ENCODE measurements around the gene BAHCC1.

DNA sequence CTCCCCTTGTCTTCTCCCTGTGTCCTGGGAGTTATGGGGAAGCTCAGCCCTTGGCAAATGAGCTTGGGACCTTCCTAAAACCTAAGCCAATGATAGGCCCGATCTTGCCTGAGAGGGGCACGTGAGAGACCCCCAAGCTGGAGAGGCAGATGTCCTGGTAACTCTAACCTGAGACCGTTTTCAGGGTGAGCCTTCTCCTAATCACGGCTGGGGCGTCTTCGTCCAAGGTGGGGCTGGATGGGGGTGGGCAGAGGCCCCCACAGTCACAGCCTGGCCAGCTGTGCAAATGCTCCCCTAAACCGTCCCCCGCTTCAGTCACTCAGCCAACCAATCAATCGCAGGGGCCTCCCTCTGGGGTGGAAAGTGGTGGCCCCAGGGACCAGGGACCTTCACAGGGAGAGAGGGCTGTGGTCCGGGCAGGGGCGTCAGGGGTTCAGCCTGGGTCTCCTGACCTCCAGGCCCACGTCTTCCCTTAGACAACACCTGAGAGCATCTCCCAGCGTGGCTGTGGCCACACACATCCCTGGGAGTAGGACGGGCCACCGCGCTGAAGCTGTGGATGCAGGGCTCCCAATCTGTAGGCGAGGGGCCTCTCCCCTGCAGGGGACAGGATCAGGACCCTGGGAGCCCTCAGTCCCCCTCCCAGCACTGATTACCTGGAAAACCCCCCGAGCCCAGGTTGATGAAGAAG, 86.7 kb downstream of the BAHCC1 start:
- TF ChIP-seq, protein P1, sequence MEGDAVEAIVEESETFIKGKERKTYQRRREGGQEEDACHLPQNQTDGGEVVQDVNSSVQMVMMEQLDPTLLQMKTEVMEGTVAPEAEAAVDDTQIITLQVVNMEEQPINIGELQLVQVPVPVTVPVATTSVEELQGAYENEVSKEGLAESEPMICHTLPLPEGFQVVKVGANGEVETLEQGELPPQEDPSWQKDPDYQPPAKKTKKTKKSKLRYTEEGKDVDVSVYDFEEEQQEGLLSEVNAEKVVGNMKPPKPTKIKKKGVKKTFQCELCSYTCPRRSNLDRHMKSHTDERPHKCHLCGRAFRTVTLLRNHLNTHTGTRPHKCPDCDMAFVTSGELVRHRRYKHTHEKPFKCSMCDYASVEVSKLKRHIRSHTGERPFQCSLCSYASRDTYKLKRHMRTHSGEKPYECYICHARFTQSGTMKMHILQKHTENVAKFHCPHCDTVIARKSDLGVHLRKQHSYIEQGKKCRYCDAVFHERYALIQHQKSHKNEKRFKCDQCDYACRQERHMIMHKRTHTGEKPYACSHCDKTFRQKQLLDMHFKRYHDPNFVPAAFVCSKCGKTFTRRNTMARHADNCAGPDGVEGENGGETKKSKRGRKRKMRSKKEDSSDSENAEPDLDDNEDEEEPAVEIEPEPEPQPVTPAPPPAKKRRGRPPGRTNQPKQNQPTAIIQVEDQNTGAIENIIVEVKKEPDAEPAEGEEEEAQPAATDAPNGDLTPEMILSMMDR (IDR thresholded peaks at IDR 0.05): no peak
- TF ChIP-seq POLR2A (IDR thresholded peaks at IDR 0.05): no peak
- TF ChIP-seq POLR2AphosphoS5 (IDR thresholded peaks at IDR 0.05): no peak

Data from prostate gland (tissue), 2 donors.